Measurements from ENCODE around the gene JMJD4.
A peak's percentile ranks its signal among the peaks of the same experiment; 100 is the strongest.

The JMJD4 gene

GRCh38 chr1:227733751-227734545 is 1.2 kb downstream of the JMJD4 start:
- Histone ChIP-seq H3K4me2 (ENCODE audit: low read length) (peak overlapping the region; percentile 96), H3K4me3 (ENCODE audit: low read length) (peak overlapping the region; percentile 98), H3K9me3 (ENCODE audit: control insufficient read depth, insufficient read depth, low read length) (no peaks in the 10 kb centered on the region), H3K4me1 (ENCODE audit: control insufficient read depth, low read length) (peaks cover 16% of the 10 kb centered on the region), H3K79me2 (ENCODE audit: control insufficient read depth, low read length) (peaks cover 61% of the 10 kb centered on the region), H3K27me3 (ENCODE audit: control insufficient read depth, low read length) (no peaks in the 10 kb centered on the region), H3K27ac (ENCODE audit: low read depth, low read length) (no peak overlapping the region), H3F3A (ENCODE audit: control insufficient read depth, insufficient read depth) (peaks cover 3% of the 10 kb centered on the region), H3K9me2 (replicated peaks; ENCODE audit: control insufficient read depth, low read length) (no peaks in the 10 kb centered on the region), H3K36me3 (ENCODE audit: control insufficient read depth, low read length) (peaks cover 39% of the 10 kb centered on the region), H4K20me1 (ENCODE audit: control insufficient read depth, insufficient read depth, low read depth, low read length) (peaks cover 9% of the 10 kb centered on the region; the same call in 1 of the 2 replicates)
- TF ChIP-seq, protein P1, sequence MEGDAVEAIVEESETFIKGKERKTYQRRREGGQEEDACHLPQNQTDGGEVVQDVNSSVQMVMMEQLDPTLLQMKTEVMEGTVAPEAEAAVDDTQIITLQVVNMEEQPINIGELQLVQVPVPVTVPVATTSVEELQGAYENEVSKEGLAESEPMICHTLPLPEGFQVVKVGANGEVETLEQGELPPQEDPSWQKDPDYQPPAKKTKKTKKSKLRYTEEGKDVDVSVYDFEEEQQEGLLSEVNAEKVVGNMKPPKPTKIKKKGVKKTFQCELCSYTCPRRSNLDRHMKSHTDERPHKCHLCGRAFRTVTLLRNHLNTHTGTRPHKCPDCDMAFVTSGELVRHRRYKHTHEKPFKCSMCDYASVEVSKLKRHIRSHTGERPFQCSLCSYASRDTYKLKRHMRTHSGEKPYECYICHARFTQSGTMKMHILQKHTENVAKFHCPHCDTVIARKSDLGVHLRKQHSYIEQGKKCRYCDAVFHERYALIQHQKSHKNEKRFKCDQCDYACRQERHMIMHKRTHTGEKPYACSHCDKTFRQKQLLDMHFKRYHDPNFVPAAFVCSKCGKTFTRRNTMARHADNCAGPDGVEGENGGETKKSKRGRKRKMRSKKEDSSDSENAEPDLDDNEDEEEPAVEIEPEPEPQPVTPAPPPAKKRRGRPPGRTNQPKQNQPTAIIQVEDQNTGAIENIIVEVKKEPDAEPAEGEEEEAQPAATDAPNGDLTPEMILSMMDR (IDR thresholded peaks at IDR 0.05; ENCODE audit: low read depth, low read length, poor library complexity, severe bottlenecking) = no peak
- no peak for TF ChIP-seq EZH2phosphoT487 (IDR thresholded peaks at IDR 0.05; ENCODE audit: borderline replicate concordance, low read length)

DNA sequence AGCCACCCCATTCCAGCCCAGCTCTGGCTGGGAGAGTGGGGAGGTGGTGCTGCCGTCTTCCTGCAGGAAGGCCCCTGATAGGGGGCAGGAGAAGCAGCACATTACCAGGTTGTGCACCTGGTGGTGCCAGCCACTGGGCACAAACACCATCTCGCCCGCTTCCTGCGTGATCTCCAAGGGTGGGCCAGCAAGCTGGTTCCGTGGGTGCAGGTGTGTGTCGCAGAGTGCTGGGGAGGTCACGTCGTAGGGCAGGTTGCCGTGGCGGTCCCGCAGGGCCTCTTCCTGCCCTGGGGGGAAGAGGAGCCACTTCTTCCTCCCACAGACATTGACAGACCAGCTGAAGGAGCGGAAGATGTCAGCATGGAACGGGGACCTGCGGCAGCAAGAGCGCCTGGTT is 1.8 kb downstream of the JMJD4 start:
- H3K4me3 ChIP-seq (ENCODE audit: low read length) = peak overlapping the region; percentile 98; the same call in 1 of the 2 replicates
- no peaks in the 10 kb centered on the region for H3K9me2 ChIP-seq (replicated peaks; ENCODE audit: control insufficient read depth, low read length)
- TF ChIP-seq EZH2phosphoT487 (IDR thresholded peaks at IDR 0.05; ENCODE audit: borderline replicate concordance, low read length) = no peak
- TF ChIP-seq, protein P1 (IDR thresholded peaks at IDR 0.05; ENCODE audit: low read depth, low read length, poor library complexity, severe bottlenecking) = no peak
- H3K4me1 ChIP-seq (ENCODE audit: control insufficient read depth, low read length) = peaks cover 21% of the 10 kb centered on the region
- peaks cover 55% of the 10 kb centered on the region for H3K79me2 ChIP-seq (ENCODE audit: control insufficient read depth, low read length)
- H3K9me3 ChIP-seq (ENCODE audit: control insufficient read depth, insufficient read depth, low read length) = no peaks in the 10 kb centered on the region
- H3K4me2 ChIP-seq (ENCODE audit: low read length) = peak overlapping the region; percentile 96
- H3K36me3 ChIP-seq (ENCODE audit: control insufficient read depth, low read length) = peaks cover 39% of the 10 kb centered on the region
- no peak overlapping the region for H3K27ac ChIP-seq (ENCODE audit: low read depth, low read length)
- H3K27me3 ChIP-seq (ENCODE audit: control insufficient read depth, low read length) = no peaks in the 10 kb centered on the region
- H3F3A ChIP-seq (ENCODE audit: control insufficient read depth, insufficient read depth) = peaks cover 3% of the 10 kb centered on the region
- H4K20me1 ChIP-seq (ENCODE audit: control insufficient read depth, insufficient read depth, low read depth, low read length) = peaks cover 6% of the 10 kb centered on the region; the same call in 1 of the 2 replicates

DNA sequence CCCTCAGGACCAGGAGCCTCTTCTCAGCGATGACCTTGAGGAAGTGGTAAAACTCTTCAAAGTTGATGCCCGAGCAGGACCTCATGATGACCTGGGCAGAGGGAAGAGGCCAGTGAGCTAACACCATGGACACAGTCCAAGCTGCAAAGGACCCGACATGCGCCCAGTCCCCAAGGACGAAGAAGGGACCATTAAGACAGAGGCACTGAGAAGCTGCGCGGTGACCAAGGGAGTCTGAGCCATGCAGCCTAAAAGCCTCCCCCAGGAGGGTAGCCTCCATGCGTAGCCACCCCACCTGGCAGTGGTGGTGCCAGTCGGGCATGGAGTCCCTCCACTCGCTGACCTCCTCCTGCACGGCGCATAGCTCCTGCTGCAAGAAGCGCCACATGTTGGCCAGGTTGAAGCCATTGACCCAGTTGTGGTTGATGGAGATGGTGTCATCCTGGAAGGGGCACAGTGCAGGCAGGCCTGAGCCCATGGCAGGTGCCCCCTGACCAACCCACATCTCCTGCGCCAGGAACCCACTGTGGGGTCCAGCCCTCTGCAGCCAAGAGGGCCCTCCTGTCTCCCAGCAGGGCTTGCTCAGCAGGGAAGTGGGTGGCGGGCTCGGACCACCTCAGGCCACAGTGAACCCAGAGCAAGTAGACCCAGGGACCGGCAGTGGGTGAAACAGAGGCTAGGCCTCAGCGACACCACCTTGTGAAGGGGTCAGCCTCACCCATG is 2.4 kb downstream of the JMJD4 start:
- H4K20me1 ChIP-seq (ENCODE audit: control insufficient read depth, insufficient read depth, low read depth, low read length) = peaks cover 6% of the 10 kb centered on the region; the same call in 1 of the 2 replicates
- H3K4me3 ChIP-seq (ENCODE audit: low read length) = no peak overlapping the region
- H3K9me2 ChIP-seq (replicated peaks; ENCODE audit: control insufficient read depth, low read length) = no peaks in the 10 kb centered on the region
- peaks cover 26% of the 10 kb centered on the region for H3K4me1 ChIP-seq (ENCODE audit: control insufficient read depth, low read length)
- H3K36me3 ChIP-seq (ENCODE audit: control insufficient read depth, low read length) = peaks cover 39% of the 10 kb centered on the region
- no peak overlapping the region for H3K4me2 ChIP-seq (ENCODE audit: low read length)
- H3K27ac ChIP-seq (ENCODE audit: low read depth, low read length) = no peak overlapping the region
- peaks cover 3% of the 10 kb centered on the region for H3F3A ChIP-seq (ENCODE audit: control insufficient read depth, insufficient read depth)
- H3K79me2 ChIP-seq (ENCODE audit: control insufficient read depth, low read length) = peaks cover 54% of the 10 kb centered on the region
- H3K27me3 ChIP-seq (ENCODE audit: control insufficient read depth, low read length) = no peaks in the 10 kb centered on the region
- TF ChIP-seq, protein P1 (IDR thresholded peaks at IDR 0.05; ENCODE audit: low read depth, low read length, poor library complexity, severe bottlenecking) = no peak
- no peak for TF ChIP-seq EZH2phosphoT487 (IDR thresholded peaks at IDR 0.05; ENCODE audit: borderline replicate concordance, low read length)
- no peaks in the 10 kb centered on the region for H3K9me3 ChIP-seq (ENCODE audit: control insufficient read depth, insufficient read depth, low read length)

Data from DOHH2 (cell line).